Measurements from ENCODE around the gene GLIPR2.

- TF ChIP-seq TAF1 (IDR thresholded peaks at IDR 0.05; ENCODE audit: borderline replicate concordance, low read depth, low read length) = no peak
- no peak for TF ChIP-seq CTCF (IDR thresholded peaks at IDR 0.05)
- TF ChIP-seq GATA2 (CRISPR knock-in tag; IDR thresholded peaks at IDR 0.05) = no peak
These were observed 53.4 kb downstream of the GLIPR2 start for GRCh38 chr9:36189976-36190375.

Data from SK-N-SH (cell line).